ENCODE results near the gene MRPL1. TPM values are rescaled to one million over a fixed set of nuclear protein-coding genes. Genes with fewer than 3 reads are reported as not detected.

MRPL1 gene
- total and polyA plus RNA-seq, 2 donors (not counting 3 experiments of a cell fraction or from before 2014, with no cell fraction given): 11.5 to 42.9 TPM

GRCh38 chr4:77880784-77881183 lies 18.2 kb downstream of the MRPL1 start:
- FAIRE-seq (no peak), DNase-seq (ENCODE audit: low read depth, low spot score) (no peak)
- Histone ChIP-seq H4K20me1 (replicated peaks; ENCODE audit: control insufficient read depth, extremely low read depth, insufficient read depth, low read length) (no peaks in the 10 kb centered on the region), H3K27me3 (ENCODE audit: control insufficient read depth in 2 of 2, insufficient read depth in 2 of 2, low read length in 2 of 2) (no peaks in the 10 kb centered on the region), H3K27ac (ENCODE audit: insufficient read depth, low read depth, low read length) (no peak overlapping the region), H2AFZ (ENCODE audit: low read depth, low read length) (no peak overlapping the region), H3K4me3 (replicated peaks in 1 of 3; ENCODE audit: insufficient read depth in 1 of 3, low read depth in 1 of 3, low read length in 3 of 3) (no peak overlapping the region), H3K4me1 (ENCODE audit: control insufficient read depth, extremely low read depth, insufficient read depth, low read length) (no peaks in the 10 kb centered on the region), H3K9me1 (replicated peaks; ENCODE audit: control insufficient read depth, extremely low read depth, insufficient read depth, low read length) (no peaks in the 10 kb centered on the region), H3K4me2 (ENCODE audit: insufficient read depth, low read length) (no peak overlapping the region), H3K9me3 (replicated peaks; ENCODE audit: control insufficient read depth, insufficient read depth, low read length) (no peaks in the 10 kb centered on the region), H3K9ac (replicated peaks; ENCODE audit: extremely low read depth, insufficient read depth, low read length) (no peak overlapping the region), H3K79me2 (ENCODE audit: control insufficient read depth, insufficient read depth, low read length) (peaks cover 37% of the 10 kb centered on the region), H3K36me3 (ENCODE audit: control insufficient read depth in 2 of 2, extremely low read depth in 1 of 2, insufficient read depth in 2 of 2, low read length in 2 of 2) (peaks cover 2 to 14% of the 10 kb centered on the region in 2 experiments)
- TF ChIP-seq MYC (IDR thresholded peaks at IDR 0.05; ENCODE audit: low read depth, low read length) (no peak), JUN (IDR thresholded peaks at IDR 0.05; ENCODE audit: borderline replicate concordance, insufficient read depth, insufficient read length, low read depth) (no peak), POLR2A (IDR thresholded peaks at IDR 0.05; ENCODE audit: low read depth, low read length) (no peak), EZH2 (IDR thresholded peaks at IDR 0.05; ENCODE audit: borderline replicate concordance, low read depth, low read length, severe bottlenecking) (no peak), CTCF (IDR thresholded peaks at IDR 0.05; ENCODE audit: extremely low read depth in 1 of 2, insufficient read depth in 1 of 2, low read depth in 1 of 2, low read length in 2 of 2) (no peak), GATA2 (IDR thresholded peaks at IDR 0.05; ENCODE audit: insufficient read depth, insufficient read length, low read depth, low read length) (no peak), POLR2AphosphoS5 (IDR thresholded peaks at IDR 0.05; ENCODE audit: insufficient read depth, low read depth, low read length) (no peak), FOS (IDR thresholded peaks at IDR 0.05; ENCODE audit: borderline replicate concordance, insufficient read depth, low read length) (no peak)
- TF ChIP-seq, protein P1, sequence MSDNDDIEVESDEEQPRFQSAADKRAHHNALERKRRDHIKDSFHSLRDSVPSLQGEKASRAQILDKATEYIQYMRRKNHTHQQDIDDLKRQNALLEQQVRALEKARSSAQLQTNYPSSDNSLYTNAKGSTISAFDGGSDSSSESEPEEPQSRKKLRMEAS (IDR thresholded peaks at IDR 0.05; ENCODE audit: insufficient read depth, insufficient read length): no peak
- no TSS peak for BruUV-seq (replicated peaks)
- intact Hi-C loops (cut with micrococcal nuclease): no loop called here
- POLR2A ChIA-PET: no interaction called here
- dilution Hi-C loops (cut with MboI; ENCODE audit: extremely low pct_ligation_motif_present, low sequenced_read_pairs): no loop called here
- CTCF ChIA-PET: interaction anchor here (3.6 kb wide), 1 partner anchor 19 kb away, joined by 8 read pairs; the partner anchor contains the start of gene MRPL1

Measured in endothelial cell of umbilical vein (primary cell).